ENCODE measurements around the gene MGAT4D. TPM values are rescaled to one million over a fixed set of nuclear protein-coding genes. Genes with fewer than 3 reads are reported as not detected.
"Not testable (repeated sequence)": the region's sequence is repeated elsewhere in the genome, so short reads cannot be mapped to it uniquely, and the experiment has no call there.

MGAT4D gene
- total RNA-seq, 4 donors from 2014 or later, result not detected

DNA sequence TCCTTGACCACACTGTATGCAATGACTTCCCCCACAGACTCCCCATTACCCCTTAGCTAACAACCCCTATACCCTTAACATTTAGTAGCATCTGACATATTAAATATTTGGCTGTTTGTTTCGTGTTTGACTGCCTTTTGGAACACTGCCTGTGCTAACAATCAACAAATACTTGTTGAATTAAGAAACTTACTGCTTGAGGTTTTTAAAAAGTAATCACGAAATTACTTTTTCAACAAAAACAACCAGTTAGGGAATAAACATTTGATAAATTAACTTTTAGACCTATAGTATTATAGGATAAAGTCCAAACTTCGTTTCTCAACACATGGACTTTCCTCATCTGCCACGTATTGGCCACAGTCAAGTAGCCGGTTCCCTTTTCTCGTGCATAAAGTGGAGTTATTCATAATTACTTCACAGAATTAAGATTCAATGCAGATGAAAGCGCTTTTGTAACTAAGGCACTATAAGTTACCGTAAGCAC lies 25.3 kb upstream of the MGAT4D start:
- Histone ChIP-seq H3K36me3 (peaks cover 0 to 9% (median 0%) of the 10 kb centered on the region in 3 donors), H3K4me1 (peaks cover 0 to 23% (median 11%) of the 10 kb centered on the region in 3 donors), H3K4me3 (peak overlapping the region; percentile 80 to 89 (median 84)), H3K9me3 (no peaks in the 10 kb centered on the region), H3K27ac (peak overlapping the region in 2 of 4 donors; percentile 19 to 34), H3K27me3 (no peaks in the 10 kb centered on the region)
- DNase-seq, result no peak
- TF ChIP-seq, protein P1, sequence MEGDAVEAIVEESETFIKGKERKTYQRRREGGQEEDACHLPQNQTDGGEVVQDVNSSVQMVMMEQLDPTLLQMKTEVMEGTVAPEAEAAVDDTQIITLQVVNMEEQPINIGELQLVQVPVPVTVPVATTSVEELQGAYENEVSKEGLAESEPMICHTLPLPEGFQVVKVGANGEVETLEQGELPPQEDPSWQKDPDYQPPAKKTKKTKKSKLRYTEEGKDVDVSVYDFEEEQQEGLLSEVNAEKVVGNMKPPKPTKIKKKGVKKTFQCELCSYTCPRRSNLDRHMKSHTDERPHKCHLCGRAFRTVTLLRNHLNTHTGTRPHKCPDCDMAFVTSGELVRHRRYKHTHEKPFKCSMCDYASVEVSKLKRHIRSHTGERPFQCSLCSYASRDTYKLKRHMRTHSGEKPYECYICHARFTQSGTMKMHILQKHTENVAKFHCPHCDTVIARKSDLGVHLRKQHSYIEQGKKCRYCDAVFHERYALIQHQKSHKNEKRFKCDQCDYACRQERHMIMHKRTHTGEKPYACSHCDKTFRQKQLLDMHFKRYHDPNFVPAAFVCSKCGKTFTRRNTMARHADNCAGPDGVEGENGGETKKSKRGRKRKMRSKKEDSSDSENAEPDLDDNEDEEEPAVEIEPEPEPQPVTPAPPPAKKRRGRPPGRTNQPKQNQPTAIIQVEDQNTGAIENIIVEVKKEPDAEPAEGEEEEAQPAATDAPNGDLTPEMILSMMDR (IDR thresholded peaks at IDR 0.05), result no peak
- intact Hi-C loops (cut with DNase I), result loop anchor here (10.0 kb wide), 1 partner anchor 331 kb away; no protein-coding TSS in a partner anchor
- 11 to 14% methylated on average over 7 to 8 of the region's 8 CpGs for WGBS, 2 donors

DNA sequence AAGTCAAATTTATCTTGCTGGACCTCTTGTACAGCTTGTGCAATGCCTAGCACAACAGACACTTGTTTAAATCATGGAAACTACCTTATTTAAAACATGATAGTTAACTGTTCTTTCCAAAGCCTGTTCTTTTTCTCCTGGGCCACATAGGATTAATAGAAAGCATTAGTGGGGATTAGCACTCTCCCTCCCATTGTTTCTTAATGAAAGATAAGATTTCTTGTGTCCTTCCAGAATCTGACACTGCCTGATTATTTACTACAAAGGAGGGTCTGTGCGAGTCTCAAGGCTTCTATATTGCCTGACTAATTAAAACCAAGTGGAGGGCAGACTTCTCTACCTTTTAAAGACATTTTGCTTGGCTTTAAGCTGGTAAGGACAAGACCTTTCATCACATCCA lies 17.3 kb upstream of the MGAT4D start:
- no peak for TF ChIP-seq POLR2A (IDR thresholded peaks at IDR 0.05)
- TF ChIP-seq, protein P1 (IDR thresholded peaks at IDR 0.05), result no peak
- Histone ChIP-seq H3K4me3 (no peak overlapping the region), H3K4me1 (no peaks in the 10 kb centered on the region), H3K27ac (no peak overlapping the region), H3K9me3 (no peaks in the 10 kb centered on the region), H3K27me3 (peaks cover 0 to 12% (median 0%) of the 10 kb centered on the region in 4 donors), H3K36me3 (no peaks in the 10 kb centered on the region)
- intact Hi-C loops (cut with DNase I), result no loop called here
- no peak for DNase-seq
- WGBS, 2 donors, result 17 to 33% methylated on average over 1 of the region's 1 CpG

- H3K9me3 ChIP-seq; H3K4me3 ChIP-seq; intact Hi-C loops (cut with DNase I); H3K4me1 ChIP-seq; DNase-seq; H3K36me3 ChIP-seq; H3K27ac ChIP-seq: not testable (repeated sequence)
- WGBS, 2 donors, result 82 to 92% methylated on average over 5 of the region's 5 CpGs
- peaks cover 0 to 15% (median 0%) of the 10 kb centered on the region in 4 donors for H3K27me3 ChIP-seq
Observed at GRCh38 chr4:140513765-140514164, 15.7 kb upstream of the MGAT4D start.

DNA sequence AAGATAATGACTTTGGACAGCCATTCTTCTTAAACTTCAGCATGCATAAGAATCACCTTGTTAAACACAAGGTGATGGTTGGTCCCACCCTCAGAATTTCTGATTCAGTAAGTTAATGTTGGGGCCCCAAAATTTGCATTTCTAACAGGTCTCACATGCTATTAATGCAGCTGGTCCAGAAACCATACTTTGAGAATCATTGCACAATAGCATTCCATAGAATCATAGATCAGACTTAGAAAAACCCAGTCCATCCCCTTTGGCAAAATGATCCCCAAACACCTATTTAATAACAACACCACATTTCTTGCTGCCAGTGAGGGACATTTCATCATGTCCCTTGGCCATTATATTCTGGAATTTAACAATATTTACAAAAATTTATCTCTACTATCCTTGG lies 6.2 kb upstream of the MGAT4D start:
- intact Hi-C loops (cut with DNase I), result no loop called here
- H3K27ac ChIP-seq, result no peak overlapping the region
- no peaks in the 10 kb centered on the region for H3K4me1 ChIP-seq
- H3K36me3 ChIP-seq, result no peaks in the 10 kb centered on the region
- H3K9me3 ChIP-seq, result no peaks in the 10 kb centered on the region
- H3K4me3 ChIP-seq, result no peak overlapping the region
- H3K27me3 ChIP-seq, result peaks cover 0 to 57% (median 0%) of the 10 kb centered on the region in 4 donors
- TF ChIP-seq, protein P1 (IDR thresholded peaks at IDR 0.05), result no peak
- TF ChIP-seq POLR2A (IDR thresholded peaks at IDR 0.05), result no peak
- DNase-seq, result no peak

DNA sequence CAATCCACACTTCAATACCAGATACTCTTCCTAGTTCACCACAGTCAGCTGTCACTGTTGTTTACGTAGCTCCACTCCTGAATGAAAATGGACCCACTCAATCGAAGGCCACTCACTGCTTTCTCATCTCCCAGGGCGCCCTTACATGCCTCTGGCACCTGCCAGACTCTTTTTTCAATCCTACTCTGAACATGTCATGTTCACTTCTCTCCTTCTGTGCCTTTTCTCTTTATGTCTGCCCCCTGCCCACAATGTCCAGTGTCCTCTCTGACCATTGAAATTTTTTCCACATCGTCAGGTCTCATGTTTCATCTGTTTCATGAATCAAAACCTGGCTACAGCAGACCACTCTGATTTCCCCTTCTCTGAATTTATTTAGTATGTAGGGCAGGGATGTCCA lies 1.3 kb upstream of the MGAT4D start:
- intact Hi-C loops (cut with DNase I), result no loop called here
- H3K4me1 ChIP-seq, result peaks cover 0 to 9% (median 3%) of the 10 kb centered on the region in 3 donors
- H3K9me3 ChIP-seq, result no peaks in the 10 kb centered on the region
- TF ChIP-seq, protein P1 (IDR thresholded peaks at IDR 0.05), result no peak
- TF ChIP-seq POLR2A (IDR thresholded peaks at IDR 0.05), result no peak
- DNase-seq, result no peak
- no peaks in the 10 kb centered on the region for H3K36me3 ChIP-seq
- no peak overlapping the region for H3K27ac ChIP-seq
- H3K4me3 ChIP-seq, result no peak overlapping the region
- peaks cover 0 to 82% (median 6%) of the 10 kb centered on the region in 4 donors for H3K27me3 ChIP-seq
- WGBS, 2 donors, result 74 to 84% methylated on average over 4 of the region's 4 CpGs

- intact Hi-C loops (cut with DNase I), result no loop called here
- no peak for DNase-seq
- Histone ChIP-seq H3K27ac (no peak overlapping the region), H3K9me3 (no peaks in the 10 kb centered on the region), H3K4me3 (peak overlapping the region in 2 of 4 donors; percentile 35 to 56), H3K27me3 (peaks cover 0 to 73% (median 6%) of the 10 kb centered on the region in 4 donors), H3K36me3 (no peaks in the 10 kb centered on the region), H3K4me1 (peaks cover 0 to 9% (median 3%) of the 10 kb centered on the region in 3 donors)
- WGBS, 2 donors, result 81 to 86% methylated on average over 9 to 11 of the region's 11 CpGs
- TF ChIP-seq, protein P1 (IDR thresholded peaks at IDR 0.05), result no peak
- no peak for TF ChIP-seq POLR2A (IDR thresholded peaks at IDR 0.05)
Observed at GRCh38 chr4:140497405-140497746, 717 bp downstream of the MGAT4D start.

Data from esophagus squamous epithelium (tissue), 5 donors.